H9 (cell line): ENCODE measurements around the gene PRF1. TPM values are rescaled to one million over a fixed set of nuclear protein-coding genes. Genes with fewer than 3 reads are reported as not detected.

Source experiments
- DNase-seq: peaks from one replicate; pipeline ENCODE4 v3.0.0-alpha.2; 2017
- H2AFZ ChIP-seq: one replicate; pipeline ENCODE4 v1.6.1; 2013; ENCODE audit warnings: mild to moderate bottlenecking, low read length, control low read depth, moderate library complexity
- H2AK5ac ChIP-seq: 2 replicates; pipeline ENCODE4 v1.6.1; 2013; ENCODE audit warnings: low read length, control low read depth, mixed read lengths; ENCODE audit not compliant: insufficient read length
- H2BK120ac ChIP-seq: one replicate; pipeline ENCODE4 v1.6.1; 2013; ENCODE audit warnings: low read depth, mild to moderate bottlenecking, low read length, control low read depth, inconsistent platforms; ENCODE audit not compliant: poor library complexity, severe bottlenecking
- H2BK12ac ChIP-seq: 2 replicates; pipeline ENCODE4 v1.6.1; 2013; ENCODE audit warnings: low read length, control low read depth, mixed read lengths, low read depth; ENCODE audit not compliant: insufficient read length
- H2BK15ac ChIP-seq: 2 replicates; pipeline ENCODE4 v1.6.1; 2013; ENCODE audit warnings: low read depth, low read length, control low read depth
- H2BK20ac ChIP-seq: one replicate; pipeline ENCODE4 v1.6.1; 2013; ENCODE audit warnings: low read depth, mild to moderate bottlenecking, low read length, control low read depth, inconsistent platforms; ENCODE audit not compliant: poor library complexity, severe bottlenecking
- H2BK5ac ChIP-seq: 2 replicates; pipeline ENCODE4 v1.6.1; 2013; ENCODE audit warnings: low read length, control low read depth, mixed read lengths; ENCODE audit not compliant: insufficient read length
- H3K14ac ChIP-seq: 2 replicates; pipeline ENCODE4 v1.6.1; 2013; ENCODE audit warnings: low read length, control low read depth; ENCODE audit not compliant: insufficient read depth
- H3K18ac ChIP-seq: 2 replicates; pipeline ENCODE4 v1.6.1; 2013; ENCODE audit warnings: low read depth, mild to moderate bottlenecking, mixed read lengths, low read length, control low read depth; ENCODE audit not compliant: insufficient read length
- H3K23ac ChIP-seq: 2 replicates; pipeline ENCODE4 v1.6.1; 2013; ENCODE audit warnings: low read length, control low read depth, mixed read lengths, low read depth; ENCODE audit not compliant: insufficient read length
- H3K23me2 ChIP-seq: 2 replicates; pipeline ENCODE4 v1.6.1; 2013; ENCODE audit warnings: low read depth, mild to moderate bottlenecking, mixed read lengths, low read length, control low read depth; ENCODE audit not compliant: insufficient read length, poor library complexity, severe bottlenecking
- H3K27ac ChIP-seq: 2 replicates; pipeline ENCODE4 v1.5.1; 2013; ENCODE audit warnings: low read length, control low read depth, mixed read lengths, low read depth; ENCODE audit not compliant: insufficient read length
- H3K27me3 ChIP-seq: 2 replicates; pipeline ENCODE4 v1.6.1; 2013; ENCODE audit warnings: low read length, control low read depth, inconsistent platforms; ENCODE audit not compliant: insufficient read depth
- H3K4ac ChIP-seq: 2 replicates; pipeline ENCODE4 v1.6.1; 2013; ENCODE audit warnings: low read depth, mild to moderate bottlenecking, control low read depth, inconsistent platforms, low read length, moderate library complexity
- H3K4me1 ChIP-seq: 2 replicates; pipeline ENCODE4 v1.6.1; 2013; ENCODE audit warnings: low read length, control low read depth, inconsistent platforms; ENCODE audit not compliant: insufficient read depth
- H3K4me2 ChIP-seq: 2 replicates; pipeline ENCODE4 v1.6.1; 2013; ENCODE audit warnings: low read length, control low read depth, mixed read lengths; ENCODE audit not compliant: insufficient read length, insufficient read depth
- H3K56ac ChIP-seq: 2 replicates; pipeline ENCODE4 v1.6.1; 2013; ENCODE audit warnings: low read depth, mild to moderate bottlenecking, mixed read lengths, low read length, control low read depth; ENCODE audit not compliant: insufficient read length
- H3K79me1 ChIP-seq: 2 replicates; pipeline ENCODE4 v1.6.1; 2013; ENCODE audit warnings: low read depth, mild to moderate bottlenecking, moderate library complexity, low read length, control low read depth, inconsistent platforms; ENCODE audit not compliant: insufficient read depth, poor library complexity, severe bottlenecking
- H3K79me2 ChIP-seq: 2 replicates; pipeline ENCODE4 v1.6.1; 2013; ENCODE audit warnings: low read length, control low read depth, inconsistent platforms; ENCODE audit not compliant: insufficient read depth
- H3K9ac ChIP-seq: 2 replicates; pipeline ENCODE4 v1.6.1; 2013; ENCODE audit warnings: low read length, control low read depth, mixed read lengths; ENCODE audit not compliant: insufficient read length; ENCODE audit errors: extremely low read depth
- H3K9me3 ChIP-seq: one replicate; pipeline ENCODE4 v1.6.1; 2013; ENCODE audit warnings: low read depth, low read length, inconsistent platforms; ENCODE audit not compliant: control insufficient read depth
- H3T11ph ChIP-seq: one replicate; pipeline ENCODE4 v1.6.1; 2013; ENCODE audit warnings: mild to moderate bottlenecking, low read length, control low read depth, inconsistent platforms
- H4K20me1 ChIP-seq: one replicate; pipeline ENCODE4 v1.6.1; 2013; ENCODE audit not compliant: control insufficient read depth, insufficient read length, insufficient read depth
- H4K5ac ChIP-seq: 2 replicates; pipeline ENCODE4 v1.6.1; 2013; ENCODE audit warnings: low read depth, mild to moderate bottlenecking, mixed read lengths, low read length, control low read depth; ENCODE audit not compliant: insufficient read length
- H4K8ac ChIP-seq: replicated peaks from 2 replicates; pipeline ENCODE4 v1.6.1; 2013; ENCODE audit warnings: low read length, control low read depth, mixed read lengths, low read depth; ENCODE audit not compliant: insufficient read length
- H4K91ac ChIP-seq: 2 replicates; pipeline ENCODE4 v1.6.1; 2013; ENCODE audit warnings: low read depth, mild to moderate bottlenecking, moderate library complexity, mixed read lengths, low read length, control low read depth; ENCODE audit not compliant: insufficient read length
- H3K27ac Mint-ChIP-seq, 3 experiments: 2 replicates in 2 of 3; 3 replicates in 1 of 3; pipeline ENCODE4 v1.8.0; 2020 to 2021; ENCODE audit warnings: mixed read lengths in 3 of 3, mild to moderate bottlenecking in 1 of 3, moderate library complexity in 1 of 3
- H3K27me3 Mint-ChIP-seq: 2 replicates; pipeline ENCODE4 v1.8.0; 2021; ENCODE audit warnings: low read depth, mild to moderate bottlenecking, moderate library complexity, mixed read lengths
- H3K36me3 Mint-ChIP-seq, 3 experiments: 2 replicates in 2 of 3; 3 replicates in 1 of 3; pipeline ENCODE4 v1.8.0; 2020 to 2021; ENCODE audit warnings: low read depth in 3 of 3, mixed read lengths in 3 of 3; ENCODE audit not compliant: insufficient read depth in 1 of 3
- H3K4me1 Mint-ChIP-seq, 2 experiments: 2 replicates each; pipeline ENCODE4 v1.8.0; 2020; ENCODE audit warnings: mixed read lengths in 2 of 2
- H3K4me3 Mint-ChIP-seq, 2 experiments: 2 replicates in 1 of 2; 3 replicates in 1 of 2; pipeline ENCODE4 v1.8.0; 2020 to 2021; ENCODE audit warnings: mild to moderate bottlenecking in 2 of 2, mixed read lengths in 2 of 2, moderate library complexity in 1 of 2
- H3K9me3 Mint-ChIP-seq, 2 experiments: 2 replicates in 1 of 2; 3 replicates in 1 of 2; pipeline ENCODE4 v1.8.0; 2020; ENCODE audit warnings: mild to moderate bottlenecking in 2 of 2, mixed read lengths in 2 of 2, moderate library complexity in 1 of 2
- WGBS: extraction: QIAGEN DNeasy Blood & Tissue Kit; methylation state at CpG from one replicate; pipeline ENCODE4 v1.1.7; 2013; ENCODE audit warnings: missing lambda C conversion rate, low lambda C conversion rate, mixed read lengths; ENCODE audit not compliant: insufficient read length; ENCODE audit errors: extremely low coverage; 5-methylcytosine and 5-hydroxymethylcytosine counted together
- total RNA-seq: library from RNA; stranded (reverse); gene quantifications from 2 replicates; pipeline ENCODE4 v1.2.1, GENCODE V29; 2021
- TF ChIP-seq, protein P1 (sequence below): fragments of 200-600 bp; sonication (generic); conservative IDR thresholded peaks from 3 replicates; pipeline ENCODE4 v1.8.0; 2021; ENCODE audit warnings: antibody characterized with exemption, mild to moderate bottlenecking

PRF1 gene
- total RNA-seq, 1 experiment from 2014 or later = not detected

- H2BK20ac ChIP-seq = no peak overlapping the region
- H3K18ac ChIP-seq = no peak overlapping the region
- no peak overlapping the region for H3K4me3 Mint-ChIP-seq
- no peak overlapping the region for H4K5ac ChIP-seq
- no peak overlapping the region for H3K9ac ChIP-seq
- no peak overlapping the region for H4K8ac ChIP-seq
- H3K23ac ChIP-seq = no peak overlapping the region
- no peaks in the 10 kb centered on the region for H3K27me3 ChIP-seq
- no peaks in the 10 kb centered on the region for H4K20me1 ChIP-seq
- WGBS = no CpG with 5 or more reads among the region's 4 CpGs
- H3K23me2 ChIP-seq = no peaks in the 10 kb centered on the region
- no peak overlapping the region; the same call in 1 of the 2 replicates for H3K14ac ChIP-seq
- H3K27ac ChIP-seq = no peak overlapping the region
- no peaks in the 10 kb centered on the region for H3K9me3 Mint-ChIP-seq
- no peak overlapping the region for H2AFZ ChIP-seq
- no peak overlapping the region for H2AK5ac ChIP-seq
- no peak overlapping the region for H3K56ac ChIP-seq
- no peak overlapping the region for H3K27ac Mint-ChIP-seq
- H2BK15ac ChIP-seq = no peak overlapping the region
- no peaks in the 10 kb centered on the region for H3K79me2 ChIP-seq
- no peak overlapping the region for H4K91ac ChIP-seq
- peaks cover 2% of the 10 kb centered on the region for H3K27me3 Mint-ChIP-seq
- no peak overlapping the region for H3K4ac ChIP-seq
- peaks cover 6 to 7% of the 10 kb centered on the region in 2 experiments; a peak in 2 of 4 replicates for H3K4me1 Mint-ChIP-seq
- no peak overlapping the region for H2BK12ac ChIP-seq
- DNase-seq = no peak
- H3K79me1 ChIP-seq = no peaks in the 10 kb centered on the region
- no peak overlapping the region for H3K4me2 ChIP-seq
- H2BK5ac ChIP-seq = no peak overlapping the region
- TF ChIP-seq, protein P1, sequence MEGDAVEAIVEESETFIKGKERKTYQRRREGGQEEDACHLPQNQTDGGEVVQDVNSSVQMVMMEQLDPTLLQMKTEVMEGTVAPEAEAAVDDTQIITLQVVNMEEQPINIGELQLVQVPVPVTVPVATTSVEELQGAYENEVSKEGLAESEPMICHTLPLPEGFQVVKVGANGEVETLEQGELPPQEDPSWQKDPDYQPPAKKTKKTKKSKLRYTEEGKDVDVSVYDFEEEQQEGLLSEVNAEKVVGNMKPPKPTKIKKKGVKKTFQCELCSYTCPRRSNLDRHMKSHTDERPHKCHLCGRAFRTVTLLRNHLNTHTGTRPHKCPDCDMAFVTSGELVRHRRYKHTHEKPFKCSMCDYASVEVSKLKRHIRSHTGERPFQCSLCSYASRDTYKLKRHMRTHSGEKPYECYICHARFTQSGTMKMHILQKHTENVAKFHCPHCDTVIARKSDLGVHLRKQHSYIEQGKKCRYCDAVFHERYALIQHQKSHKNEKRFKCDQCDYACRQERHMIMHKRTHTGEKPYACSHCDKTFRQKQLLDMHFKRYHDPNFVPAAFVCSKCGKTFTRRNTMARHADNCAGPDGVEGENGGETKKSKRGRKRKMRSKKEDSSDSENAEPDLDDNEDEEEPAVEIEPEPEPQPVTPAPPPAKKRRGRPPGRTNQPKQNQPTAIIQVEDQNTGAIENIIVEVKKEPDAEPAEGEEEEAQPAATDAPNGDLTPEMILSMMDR = no peak
- H3K9me3 ChIP-seq = no peaks in the 10 kb centered on the region
- no peak overlapping the region for H3T11ph ChIP-seq
- H3K4me1 ChIP-seq = no peaks in the 10 kb centered on the region
- no peaks in the 10 kb centered on the region; a peak in 1 of 7 replicates for H3K36me3 Mint-ChIP-seq
- no peak overlapping the region for H2BK120ac ChIP-seq
These were observed 27.1 kb downstream of the PRF1 start for GRCh38 chr10:70575486-70575873.
